GM12878 (cell line): Measurements from ENCODE around the gene ATXN1. TPM values are rescaled to one million over a fixed set of nuclear protein-coding genes. Genes with fewer than 3 reads are reported as not detected.

ENCODE experiments used
- ATAC-seq: fragments of 200-7000 bp; cut with Tn5 transposase; 3 replicates; pipeline ENCODE4 v1.9.1; 2020; ENCODE audit warnings: mild to moderate bottlenecking, moderate library complexity
- BruUV-seq: library from RNA; stranded (reverse); fragments of 400-500 nt; replicated peaks from 2 replicates; lab custom pipeline; 2021; lab: Mats Ljungman, UMichigan
- CTCF ChIA-PET: fragments of 300-600 bp; sonication (Branson Sonifier 250); formaldehyde crosslinking; extraction: SDS; loops from one replicate; lab custom pipeline; 2021; ENCODE audit warnings: inconsistent platforms; lab: Yijun Ruan, JAX
- POLR2A ChIA-PET: fragments of 350-600 bp; formaldehyde crosslinking; extraction: SDS; loops from one replicate; lab custom pipeline; 2021; ENCODE audit warnings: inconsistent platforms; lab: Charles Lee
- RAD21 ChIA-PET: fragments of 300-600 bp; sonication (Branson Sonifier 250); formaldehyde crosslinking; loops from one replicate; lab custom pipeline; 2023; ENCODE audit warnings: antibody characterized with exemption; ENCODE audit not compliant: unreplicated experiment; lab: Charles Lee
- SMC1A ChIA-PET: fragments of 300-600 bp; sonication (Branson Sonifier 250); formaldehyde crosslinking; loops from one replicate; lab custom pipeline; 2023; ENCODE audit not compliant: unreplicated experiment, uncharacterized antibody; lab: Charles Lee
- DNase-seq: peaks from one replicate; pipeline ENCODE4 v3.0.0-alpha.2; 2011; ENCODE audit warnings: low read depth, low spot score
- FAIRE-seq: peaks from 3 replicates; lab custom pipeline; 2011; peaks lifted over from hg19 to GRCh38; lab: Jason Lieb, UNC
- H2AFZ ChIP-seq: 2 replicates; pipeline ENCODE4 v1.6.0; 2011; ENCODE audit warnings: low read depth, low read length, control low read depth; ENCODE audit not compliant: control insufficient read depth
- H3K27ac ChIP-seq: 2 replicates; pipeline ENCODE4 v1.5.1; 2011; ENCODE audit warnings: control low read depth; ENCODE audit not compliant: control insufficient read depth, insufficient read depth
- H3K27me3 ChIP-seq, 2 experiments: replicated peaks in 1 of 2; 2 replicates each; pipeline versions ENCODE4 v1.6.0 to v1.6.1; 2011; ENCODE audit warnings: low read length in 1 of 2; ENCODE audit not compliant: control insufficient read depth in 2 of 2, insufficient read depth in 2 of 2
- H3K36me3 ChIP-seq, 2 experiments: 2 replicates each; pipeline ENCODE4 v1.5.1; 2011; ENCODE audit warnings: low read length in 1 of 2; ENCODE audit not compliant: control insufficient read depth in 2 of 2, insufficient read depth in 2 of 2
- H3K4me1 ChIP-seq: 2 replicates; pipeline ENCODE4 v1.6.1; 2011; ENCODE audit warnings: mild to moderate bottlenecking, low read length, moderate library complexity, mixed read lengths; ENCODE audit not compliant: control insufficient read depth, insufficient read depth
- H3K4me2 ChIP-seq: 2 replicates; pipeline ENCODE4 v1.6.0; 2011; ENCODE audit warnings: control low read depth; ENCODE audit not compliant: control insufficient read depth, insufficient read depth
- H3K4me3 ChIP-seq: fragments of 200-600 bp; sonication (generic); 2 replicates; pipeline ENCODE4 v1.5.1; 2016
- H3K79me2 ChIP-seq: 2 replicates; pipeline ENCODE4 v1.6.0; 2011; ENCODE audit warnings: low read length; ENCODE audit not compliant: control insufficient read depth, insufficient read depth
- H3K9ac ChIP-seq: 2 replicates; pipeline ENCODE4 v1.8.0; 2011; ENCODE audit warnings: low read length, control low read depth, mixed read lengths; ENCODE audit not compliant: control insufficient read depth, insufficient read depth
- H3K9me3 ChIP-seq: replicated peaks from 3 replicates; pipeline ENCODE4 v1.5.1; 2011; ENCODE audit warnings: mild to moderate bottlenecking, low read length; ENCODE audit not compliant: control insufficient read depth, insufficient read depth
- H4K20me1 ChIP-seq: 2 replicates; pipeline ENCODE4 v1.6.0; 2011; ENCODE audit not compliant: control insufficient read depth, insufficient read depth
- ATF7 ChIP-seq: fragments of 450-650 bp; IDR thresholded peaks from 2 replicates; pipeline ENCODE4 v1.6.1; 2016; ENCODE audit warnings: low read depth, mild to moderate bottlenecking
- EP300 ChIP-seq, 2 experiments: fragments of 150-350 bp in 1 of 2; IDR thresholded peaks; 2 replicates each; pipeline ENCODE4 v1.6.1; 2011 to 2012; ENCODE audit warnings: low read depth in 2 of 2, low read length in 2 of 2, borderline replicate concordance in 1 of 2, improper control_type of control experiment in 1 of 2, inconsistent platforms in 1 of 2; ENCODE audit not compliant: control insufficient read depth in 1 of 2
- MTA3 ChIP-seq: IDR thresholded peaks from 2 replicates; pipeline ENCODE4 v1.6.1; 2012; ENCODE audit warnings: low read length, inconsistent platforms, borderline replicate concordance
- WGBS: methylation state at CpG from one replicate; pipeline ENCODE4 v1.1.6; 2016; ENCODE audit warnings: low lambda C conversion rate; ENCODE audit not compliant: insufficient replicate concordance, insufficient coverage; ENCODE audit errors: missing lambda C conversion rate; 5-methylcytosine and 5-hydroxymethylcytosine counted together
- in situ Hi-C: fragments of 300-500 bp; cut with MboI; formaldehyde crosslinking; loops from 9 replicates; pipeline ENCODE4 v1.14.3; 2018; ENCODE audit warnings: mixed read lengths
- intact Hi-C: fragments of 100-400 bp; cut with micrococcal nuclease; formaldehyde crosslinking; loops from one replicate; pipeline ENCODE4 v1.14.2; 2022; ENCODE audit not compliant: unreplicated experiment
- polyA plus RNA-seq, 11 experiments: library from polyadenylated mRNA; depleted of rRNA in 4 of 11; unstranded in 6 of 11; stranded (reverse) in 5 of 11; fragments of >200 nt; fragmentation: Nextera tagmentation in 4 of 11; fragmentation: Illumina TruSeq in 1 of 11; extraction: Ambion mirVana in 4 of 11; extraction: Trizol in 1 of 11; gene quantifications; 1 replicate in 1 of 11; 2 replicates in 10 of 11; pipeline versions ENCODE4 v1.2.1 to v1.2.3, GENCODE V29; 2011 to 2016; ENCODE audit warnings: inconsistent platforms in 2 of 11, missing spikeins in 2 of 11, low read depth in 1 of 11
- total RNA-seq, 4 experiments: library from RNA; depleted of rRNA in 3 of 4; stranded (reverse); fragments of >200 nt in 3 of 4; fragmentation: Illumina TruSeq in 1 of 4; extraction: Trizol in 1 of 4; gene quantifications; 2 replicates each; pipeline versions ENCODE4 v1.2.1 to v1.2.3, GENCODE V29; 2013 to 2021

Gene ATXN1
- total and polyA plus RNA-seq, 10 of the 15 experiments (the other 5 are each of a cell fraction or from before 2014, with no cell fraction given), result 12.2 to 51.2 (median 20.5) TPM

DNA sequence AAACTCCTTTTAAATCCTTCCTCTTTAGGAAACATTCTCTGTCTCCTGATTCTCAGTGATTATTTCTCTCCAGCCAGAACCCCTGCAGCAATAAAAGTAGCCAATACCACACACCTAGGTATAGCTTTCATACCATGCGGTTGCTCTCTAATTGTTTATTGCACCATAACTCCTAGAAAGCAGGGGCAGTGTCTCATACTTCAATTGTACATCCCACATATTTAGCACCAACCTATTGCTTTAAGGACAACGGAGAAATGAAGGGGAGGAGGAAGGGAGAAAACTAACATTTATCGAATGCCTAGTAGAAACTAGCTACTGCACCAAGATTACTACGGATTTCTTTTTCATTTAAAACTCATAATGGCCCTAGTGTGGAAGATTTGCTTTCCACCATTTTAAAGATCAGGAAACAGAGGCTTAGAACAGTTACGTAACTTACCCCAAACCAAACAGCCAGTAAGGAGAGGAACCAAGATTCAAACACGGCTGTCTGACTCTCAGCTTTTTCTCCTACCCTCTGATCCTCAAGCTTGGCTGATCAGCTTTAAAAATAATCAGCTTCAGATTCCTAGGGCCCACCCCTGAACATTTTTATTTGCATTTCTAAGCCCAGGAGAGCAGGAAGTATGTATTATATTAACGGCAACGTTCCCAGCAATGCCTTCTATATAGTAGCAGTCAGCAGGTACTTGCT lies 43.4 kb upstream of the ATXN1 start (continued):
- no peak for TF ChIP-seq MTA3

DNA sequence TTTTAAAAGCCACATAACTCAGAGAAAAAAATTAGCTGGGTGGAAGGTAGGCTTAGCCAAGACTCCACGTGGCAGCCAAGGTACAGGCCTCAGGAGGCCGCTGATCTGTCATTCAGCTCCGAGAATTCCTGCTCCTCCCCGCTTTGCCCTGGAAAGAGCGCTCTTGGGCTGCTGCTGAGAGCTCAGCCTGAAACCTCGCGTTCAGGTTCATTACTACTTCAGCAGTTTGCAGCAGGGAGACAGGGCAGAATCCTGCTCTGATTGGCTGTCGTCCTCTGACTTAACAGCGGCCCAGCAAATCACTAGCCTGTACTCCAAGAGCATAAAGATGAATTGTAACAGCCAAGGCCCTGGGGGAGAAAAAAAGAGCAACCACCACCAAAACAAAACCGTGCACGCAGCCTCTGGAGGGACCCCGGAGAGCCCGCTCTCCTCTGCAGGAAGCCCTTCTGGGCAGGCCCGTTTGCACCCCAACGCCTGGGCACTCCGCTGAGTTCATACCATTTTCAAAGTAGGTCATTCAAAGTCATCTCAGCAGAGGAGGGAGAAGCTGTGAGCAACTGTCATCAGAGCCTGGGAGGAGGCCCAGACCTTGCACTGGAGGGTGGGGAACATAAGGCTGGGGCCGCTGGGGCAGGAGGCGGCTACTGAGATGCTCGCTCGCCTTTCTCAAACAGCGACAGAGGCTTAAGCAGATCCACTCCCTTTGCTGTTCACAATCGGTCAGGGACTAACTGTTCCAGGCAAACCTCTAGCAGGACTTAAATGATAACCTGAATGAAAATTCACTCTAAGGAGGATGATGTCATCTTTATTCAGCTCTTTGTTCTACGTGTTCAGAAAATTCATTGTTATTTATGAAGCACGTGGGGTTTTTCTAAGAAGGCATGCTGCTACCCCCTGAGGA lies 42.3 kb upstream of the ATXN1 start:
- in situ Hi-C loops (no loop called here), intact Hi-C loops (no loop called here)
- Histone ChIP-seq H3K4me3 (no peak overlapping the region), H3K9me3 (0 out of 3 replicates have a peak, but pooled peaks cover under 1% of the 10 kb centered on the region), H3K36me3 (no peaks in the 10 kb centered on the region), H3K4me2 (no peak overlapping the region), H3K79me2 (no peaks in the 10 kb centered on the region), H3K27me3 (no peaks in the 10 kb centered on the region; a peak in 1 of 4 replicates), H4K20me1 (no peaks in the 10 kb centered on the region), H3K9ac (no peak overlapping the region), H3K27ac (no peak overlapping the region), H2AFZ (no peak overlapping the region), H3K4me1 (no peaks in the 10 kb centered on the region)
- ChIA-PET SMC1A (interaction anchor here (0.6 to 0.9 kb wide), 3 partner anchors 48 to 432 kb away, joined by 3 read pairs; no protein-coding TSS in a partner anchor), POLR2A (no interaction called here), RAD21 (no interaction called here), CTCF (no interaction called here)
- BruUV-seq, result no TSS peak
- TF ChIP-seq EP300 (IDR thresholded peaks at IDR 0.05; ENCODE audit: borderline replicate concordance in 1 of 2, control insufficient read depth in 1 of 2, low read depth in 2 of 2, low read length in 2 of 2) (no peak), ATF7 (peak; percentile 47)
- no peak for ATAC-seq
- FAIRE-seq, result no peak
- no peak for DNase-seq
- 66% methylated on average over 24 of the region's 24 CpGs for WGBS
